SK-N-SH (cell line): Measurements from ENCODE around the gene SERPINB10. TPM values are rescaled to one million over a fixed set of nuclear protein-coding genes. Genes with fewer than 3 reads are reported as not detected.

ENCODE experiments used
- CTCF ChIA-PET: fragments of 300-600, 350-600 bp; formaldehyde crosslinking; extraction: SDS; loops from one replicate; lab custom pipeline; 2021; lab: Yijun Ruan, JAX
- POLR2A ChIA-PET: fragments of 350-600 bp; sonication (Branson Sonifier 250); formaldehyde crosslinking; extraction: SDS; loops from one replicate; lab custom pipeline; 2020; ENCODE audit warnings: antibody characterized with exemption, inconsistent platforms; lab: Yijun Ruan, JAX
- DNase-seq: peaks from one replicate; pipeline ENCODE4 v3.0.0; 2012
- H2AFZ ChIP-seq: fragments of 200-600 bp; sonication (generic); 2 replicates; pipeline ENCODE4 v1.8.1; 2016; ENCODE audit warnings: antibody characterized with exemption, mild to moderate bottlenecking, low read depth
- H3F3A ChIP-seq: fragments of 200-600 bp; sonication (generic); replicated peaks from 2 replicates; pipeline ENCODE3; 2016; ENCODE audit warnings: antibody characterized with exemption, mild to moderate bottlenecking; ENCODE audit not compliant: insufficient read depth
- H3K27ac ChIP-seq, 2 experiments: fragments of 200-500 bp in 1 of 2; fragments of 200-600 bp in 1 of 2; sonication (Bioruptor generic) in 1 of 2; sonication (generic), shearing (Covaris generic) in 1 of 2; 2 replicates each; pipeline versions ENCODE4 v1.5.1 to v1.6.1; 2014 to 2016; ENCODE audit warnings: low read depth in 2 of 2, inconsistent platforms in 1 of 2, low read length in 1 of 2, mild to moderate bottlenecking in 1 of 2, mixed read lengths in 1 of 2
- H3K27me3 ChIP-seq: fragments of 200-600 bp; sonication (generic), shearing (Covaris generic); 2 replicates; pipeline ENCODE4 v1.6.1; 2016; ENCODE audit warnings: mixed run types; ENCODE audit not compliant: insufficient read depth
- H3K36me3 ChIP-seq, 2 experiments: fragments of 200-500 bp in 1 of 2; fragments of 200-600 bp in 1 of 2; sonication (Bioruptor generic) in 1 of 2; sonication (generic) in 1 of 2; replicated peaks in 1 of 2; 2 replicates each; pipeline versions ENCODE3 to v1.5.1; 2014 to 2016; ENCODE audit warnings: low read length in 1 of 2, mild to moderate bottlenecking in 1 of 2; ENCODE audit not compliant: insufficient read depth in 2 of 2, control insufficient read depth in 1 of 2
- H3K4me1 ChIP-seq, 2 experiments: fragments of 200-500 bp in 1 of 2; fragments of 200-600 bp in 1 of 2; sonication (Bioruptor generic) in 1 of 2; sonication (generic), shearing (Covaris generic) in 1 of 2; 2 replicates each; pipeline versions ENCODE4 v1.5.1 to v1.6.1; 2014 to 2016; ENCODE audit warnings: low read depth in 1 of 2, low read length in 1 of 2, mixed run types in 1 of 2; ENCODE audit not compliant: insufficient read depth in 2 of 2, control insufficient read depth in 1 of 2
- H3K4me2 ChIP-seq: fragments of 200-600 bp; sonication (generic), shearing (Covaris generic); 2 replicates; pipeline ENCODE4 v1.6.1; 2017; ENCODE audit warnings: mixed run types
- H3K4me3 ChIP-seq, 2 experiments: fragments of 200-500 bp in 1 of 2; fragments of 200-600 bp in 1 of 2; sonication (Bioruptor generic) in 1 of 2; sonication (generic), shearing (Covaris generic) in 1 of 2; 2 replicates each; pipeline versions ENCODE4 v1.5.1 to v1.8.1; 2014 to 2016; ENCODE audit warnings: low read depth in 2 of 2, inconsistent platforms in 1 of 2, low read length in 1 of 2, mild to moderate bottlenecking in 1 of 2, mixed read lengths in 1 of 2, moderate library complexity in 1 of 2
- H3K79me2 ChIP-seq: fragments of 200-600 bp; sonication (generic); 2 replicates; pipeline ENCODE4 v1.8.1; 2017; ENCODE audit warnings: mild to moderate bottlenecking; ENCODE audit not compliant: insufficient read depth
- H3K9ac ChIP-seq: fragments of 200-600 bp; sonication (generic); 2 replicates; pipeline ENCODE4 v1.6.1; 2017; ENCODE audit warnings: mixed run types
- H3K9me2 ChIP-seq: fragments of 200-600 bp; sonication (generic); 2 replicates; pipeline ENCODE4 v1.6.1; 2017; ENCODE audit warnings: mixed run types
- H3K9me3 ChIP-seq: fragments of 200-600 bp; sonication (generic); 2 replicates; pipeline ENCODE4 v1.6.1; 2017; ENCODE audit warnings: mixed run types, mild to moderate bottlenecking, moderate library complexity
- H4K20me1 ChIP-seq: fragments of 200-600 bp; sonication (generic); 2 replicates; pipeline ENCODE4 v1.6.1; 2017; ENCODE audit warnings: mild to moderate bottlenecking, mixed run types; ENCODE audit not compliant: insufficient read depth
- CHD2 ChIP-seq: fragments of 150-350 bp; IDR thresholded peaks from 2 replicates; pipeline ENCODE4 v1.6.1; 2018; ENCODE audit warnings: low read length; ENCODE audit not compliant: partially characterized antibody
- MXI1 ChIP-seq: IDR thresholded peaks from 2 replicates; pipeline ENCODE4 v1.6.1; 2012; ENCODE audit warnings: mild to moderate bottlenecking, low read depth, low read length, improper control_type of control experiment
- POLR2AphosphoS5 ChIP-seq: IDR thresholded peaks from 2 replicates; pipeline ENCODE4 v1.6.1; 2012; ENCODE audit warnings: low read depth, low read length
- RFX5 ChIP-seq: IDR thresholded peaks from 2 replicates; pipeline ENCODE4 v1.6.1; 2012; ENCODE audit warnings: mild to moderate bottlenecking, improper control_type of control experiment, low read length
- SIN3A ChIP-seq: IDR thresholded peaks from 2 replicates; pipeline ENCODE4 v1.6.1; 2012; ENCODE audit warnings: low read depth, mild to moderate bottlenecking, low read length, moderate library complexity, borderline replicate concordance
- TAF1 ChIP-seq: IDR thresholded peaks from 2 replicates; pipeline ENCODE4 v1.6.1; 2012; ENCODE audit warnings: low read depth, mild to moderate bottlenecking, low read length, moderate library complexity, borderline replicate concordance
- TCF12 ChIP-seq: IDR thresholded peaks from 2 replicates; pipeline ENCODE4 v1.4.0; 2012
- TEAD4 ChIP-seq: IDR thresholded peaks from 2 replicates; pipeline ENCODE4 v1.4.0; 2012; ENCODE audit warnings: mild to moderate bottlenecking, borderline replicate concordance; ENCODE audit not compliant: insufficient read depth
- WGBS: methylation state at CpG from one replicate; pipeline ENCODE4 v1.1.6; 2017; ENCODE audit warnings: low lambda C conversion rate; 5-methylcytosine and 5-hydroxymethylcytosine counted together
- polyA plus RNA-seq, 3 experiments: library from polyadenylated mRNA; depleted of rRNA; stranded (reverse); fragments of >200 nt; gene quantifications; 2 replicates each; pipeline ENCODE4 v1.2.3, GENCODE V29; 2012
- TF ChIP-seq, protein P1 (sequence below): IDR thresholded peaks from 2 replicates; pipeline ENCODE4 v1.6.1; 2012; ENCODE audit warnings: mild to moderate bottlenecking, low read depth, low read length, moderate library complexity

SERPINB10 gene
- polyA plus RNA-seq, 1 of the 3 experiments (the other 2 are of a cell fraction) = 0.10 TPM

DNA sequence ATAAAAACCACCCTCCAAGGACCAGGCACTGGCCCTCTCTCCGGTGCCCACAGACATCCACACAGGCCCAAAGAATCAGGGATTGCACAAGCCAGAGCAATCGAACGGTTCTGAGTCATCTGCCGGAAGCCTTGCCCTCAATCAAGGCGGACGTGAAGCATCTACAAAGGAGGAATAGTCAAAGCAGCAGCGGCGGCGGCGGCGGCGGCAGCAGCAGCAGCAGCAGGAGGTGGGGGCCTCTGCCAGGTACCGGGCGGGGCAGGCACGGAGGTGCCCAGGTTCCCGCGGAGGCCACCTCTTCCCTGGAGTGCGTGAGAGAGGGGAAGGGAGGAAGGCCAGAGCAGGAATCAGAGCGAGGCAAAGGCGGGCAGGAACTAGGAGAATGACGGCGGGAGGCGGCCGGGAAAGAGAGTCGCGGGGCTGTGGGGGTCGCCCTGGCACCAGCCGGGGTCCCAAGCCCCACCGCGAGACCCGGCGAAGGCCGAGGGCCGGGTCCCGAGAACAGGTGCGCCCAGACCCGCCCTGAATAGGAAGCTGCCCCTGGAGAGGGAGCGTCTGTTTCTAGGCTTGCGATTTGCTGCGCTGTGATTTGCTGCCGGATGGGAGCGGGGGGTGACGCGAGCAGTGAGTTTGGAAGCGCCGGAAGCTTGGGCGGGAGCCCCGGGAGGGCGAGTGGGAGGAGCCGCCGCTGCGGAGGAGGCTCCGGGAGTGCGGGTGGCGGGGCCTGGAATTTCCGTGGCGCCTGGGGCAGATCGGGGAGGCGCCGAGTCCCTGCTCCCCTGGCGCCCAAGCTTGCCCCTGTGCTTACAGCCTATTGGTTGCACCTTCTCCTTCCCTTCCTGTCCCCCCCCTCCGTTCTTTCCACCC, 62.4 kb downstream of the SERPINB10 start, which contains the start of gene SERPINB8 (continued):
- TF ChIP-seq POLR2AphosphoS5 (peak; percentile 76), TAF1 (peak; percentile 45), MXI1 (no peak), SIN3A (peak; percentile 67; the same call in 1 of the 2 replicates), CHD2 (peak; percentile 27), TEAD4 (0 out of 2 replicates have a peak, but pooled peaks have one; percentile 19), TCF12 (peak; percentile 12; the same call in 1 of the 2 replicates)
- TF ChIP-seq, protein P1, sequence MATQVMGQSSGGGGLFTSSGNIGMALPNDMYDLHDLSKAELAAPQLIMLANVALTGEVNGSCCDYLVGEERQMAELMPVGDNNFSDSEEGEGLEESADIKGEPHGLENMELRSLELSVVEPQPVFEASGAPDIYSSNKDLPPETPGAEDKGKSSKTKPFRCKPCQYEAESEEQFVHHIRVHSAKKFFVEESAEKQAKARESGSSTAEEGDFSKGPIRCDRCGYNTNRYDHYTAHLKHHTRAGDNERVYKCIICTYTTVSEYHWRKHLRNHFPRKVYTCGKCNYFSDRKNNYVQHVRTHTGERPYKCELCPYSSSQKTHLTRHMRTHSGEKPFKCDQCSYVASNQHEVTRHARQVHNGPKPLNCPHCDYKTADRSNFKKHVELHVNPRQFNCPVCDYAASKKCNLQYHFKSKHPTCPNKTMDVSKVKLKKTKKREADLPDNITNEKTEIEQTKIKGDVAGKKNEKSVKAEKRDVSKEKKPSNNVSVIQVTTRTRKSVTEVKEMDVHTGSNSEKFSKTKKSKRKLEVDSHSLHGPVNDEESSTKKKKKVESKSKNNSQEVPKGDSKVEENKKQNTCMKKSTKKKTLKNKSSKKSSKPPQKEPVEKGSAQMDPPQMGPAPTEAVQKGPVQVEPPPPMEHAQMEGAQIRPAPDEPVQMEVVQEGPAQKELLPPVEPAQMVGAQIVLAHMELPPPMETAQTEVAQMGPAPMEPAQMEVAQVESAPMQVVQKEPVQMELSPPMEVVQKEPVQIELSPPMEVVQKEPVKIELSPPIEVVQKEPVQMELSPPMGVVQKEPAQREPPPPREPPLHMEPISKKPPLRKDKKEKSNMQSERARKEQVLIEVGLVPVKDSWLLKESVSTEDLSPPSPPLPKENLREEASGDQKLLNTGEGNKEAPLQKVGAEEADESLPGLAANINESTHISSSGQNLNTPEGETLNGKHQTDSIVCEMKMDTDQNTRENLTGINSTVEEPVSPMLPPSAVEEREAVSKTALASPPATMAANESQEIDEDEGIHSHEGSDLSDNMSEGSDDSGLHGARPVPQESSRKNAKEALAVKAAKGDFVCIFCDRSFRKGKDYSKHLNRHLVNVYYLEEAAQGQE = peak; percentile 37; the same call in 1 of the 2 replicates

- peak overlapping the region; percentile 93 for H3K9ac ChIP-seq
- peak overlapping the region; percentile 96 for H2AFZ ChIP-seq
- TF ChIP-seq RFX5 = no peak
- 0 out of 2 replicates have a peak, but pooled peaks have one; percentile 3 for TF ChIP-seq TEAD4
- TF ChIP-seq, all 33 proteins: peak for 1
- H3K27me3 ChIP-seq = no peaks in the 10 kb centered on the region
- H4K20me1 ChIP-seq = no peaks in the 10 kb centered on the region
- POLR2A ChIA-PET = interaction anchor here (0.6 kb wide), 1 partner anchor 76 kb away, joined by 3 read pairs; no protein-coding TSS in a partner anchor
- DNase-seq = no peak
- H3F3A ChIP-seq = peaks cover 4% of the 10 kb centered on the region
- peak overlapping the region; percentile 94 for H3K4me2 ChIP-seq
- peak overlapping the region; percentile 92 to 97 for H3K4me3 ChIP-seq
- H3K4me1 ChIP-seq = peaks cover 0 to 10% of the 10 kb centered on the region in 2 experiments; a peak in 3 of 4 replicates
- H3K79me2 ChIP-seq = peaks cover 16% of the 10 kb centered on the region; the same call in 1 of the 2 replicates
- H3K9me2 ChIP-seq = no peaks in the 10 kb centered on the region
- peak overlapping the region; percentile 68 to 92 for H3K27ac ChIP-seq
- H3K9me3 ChIP-seq = no peaks in the 10 kb centered on the region
- WGBS = 56% methylated on average over 18 of the region's 18 CpGs
- CTCF ChIA-PET = interaction anchor here (0.7 kb wide), 2 partner anchors 8 to 23 kb away, joined by 3 read pairs; no protein-coding TSS in a partner anchor
- no peaks in the 10 kb centered on the region for H3K36me3 ChIP-seq
Observed at GRCh38 chr18:63970809-63971205, 63.0 kb downstream of the SERPINB10 start.
